GM23338 (cell line): ENCODE data around the gene GPR3. TPM values are rescaled to one million over a fixed set of nuclear protein-coding genes. Genes with fewer than 3 reads are reported as not detected.
A peak's percentile ranks its signal among the peaks of the same experiment; 100 is the strongest.
"Not testable (repeated sequence)": the region's sequence is repeated elsewhere in the genome, so short reads cannot be mapped to it uniquely, and the experiment has no call there.

Experiments
- ATAC-seq: fragments of 200-7000 bp; cut with Tn5 transposase; 3 replicates; pipeline ENCODE4 v1.9.1; 2020
- DNase-seq: peaks from one replicate; pipeline ENCODE4 v3.0.0-alpha.2; 2015; ENCODE audit warnings: low spot score
- H2AFZ ChIP-seq: fragments of 200-600 bp; sonication (generic); 2 replicates; pipeline ENCODE4 v1.8.0; 2016; ENCODE audit warnings: antibody characterized with exemption, mild to moderate bottlenecking, moderate library complexity
- H3F3A ChIP-seq: fragments of 200-600 bp; sonication (generic); replicated peaks from 2 replicates; pipeline ENCODE4 v1.8.0; 2017; ENCODE audit warnings: antibody characterized with exemption, mixed run types, low read depth
- H3K27ac ChIP-seq: fragments of 200-600 bp; sonication (generic); 2 replicates; pipeline ENCODE4 v1.6.1; 2016; ENCODE audit warnings: low read depth
- H3K27me3 ChIP-seq: fragments of 200-600 bp; sonication (generic); 2 replicates; pipeline ENCODE4 v1.8.0; 2016; ENCODE audit warnings: mild to moderate bottlenecking, mixed run types, moderate library complexity; ENCODE audit not compliant: insufficient read depth
- H3K36me3 ChIP-seq: fragments of 200-600 bp; sonication (generic); 2 replicates; pipeline ENCODE4 v1.8.0; 2016; ENCODE audit warnings: mild to moderate bottlenecking; ENCODE audit not compliant: insufficient read depth
- H3K4me1 ChIP-seq: fragments of 200-600 bp; sonication (generic); 2 replicates; pipeline ENCODE4 v1.8.0; 2016; ENCODE audit warnings: mild to moderate bottlenecking, moderate library complexity; ENCODE audit not compliant: insufficient read depth
- H3K4me2 ChIP-seq: fragments of 200-600 bp; sonication (generic); 2 replicates; pipeline ENCODE4 v1.7.1; 2017; ENCODE audit warnings: mixed run types
- H3K4me3 ChIP-seq: fragments of 200-600 bp; sonication (generic); 2 replicates; pipeline ENCODE4 v1.6.1; 2016; ENCODE audit warnings: mixed run types
- H3K79me2 ChIP-seq: fragments of 200-600 bp; sonication (generic); replicated peaks from 2 replicates; pipeline ENCODE4 v1.8.0; 2017; ENCODE audit warnings: mild to moderate bottlenecking; ENCODE audit not compliant: insufficient read depth
- H3K9me2 ChIP-seq: fragments of 200-600 bp; sonication (generic); 2 replicates; pipeline ENCODE4 v1.8.0; 2017; ENCODE audit not compliant: insufficient read depth
- H4K20me1 ChIP-seq: fragments of 200-600 bp; sonication (generic); replicated peaks from 2 replicates; pipeline ENCODE4 v1.8.0; 2017; ENCODE audit warnings: mild to moderate bottlenecking; ENCODE audit not compliant: insufficient read depth
- H3K27ac Mint-ChIP-seq: 2 replicates; pipeline ENCODE4 v1.8.0; 2020; ENCODE audit warnings: inconsistent platforms, mild to moderate bottlenecking, moderate library complexity, mixed read lengths
- H3K27me3 Mint-ChIP-seq: 3 replicates; pipeline ENCODE4 v1.8.0; 2022; ENCODE audit warnings: low read depth, mild to moderate bottlenecking, moderate library complexity, mixed read lengths, inconsistent platforms; ENCODE audit not compliant: insufficient read depth, poor library complexity
- H3K36me3 Mint-ChIP-seq: 3 replicates; pipeline ENCODE4 v1.8.0; 2021; ENCODE audit warnings: low read depth, mild to moderate bottlenecking, inconsistent platforms, moderate library complexity, mixed read lengths
- H3K4me1 Mint-ChIP-seq: 3 replicates; pipeline ENCODE4 v1.8.0; 2020; ENCODE audit warnings: mild to moderate bottlenecking, inconsistent platforms, mixed read lengths
- H3K4me3 Mint-ChIP-seq: 3 replicates; pipeline ENCODE4 v1.8.0; 2021; ENCODE audit warnings: moderate library complexity, mild to moderate bottlenecking, inconsistent platforms, mixed read lengths
- H3K9me3 Mint-ChIP-seq: 3 replicates; pipeline ENCODE4 v1.8.0; 2020; ENCODE audit warnings: moderate library complexity, mild to moderate bottlenecking, inconsistent platforms, mixed read lengths
- CREB1 ChIP-seq: fragments of 250-450 bp; sonication (Bioruptor Pico); IDR thresholded peaks from 2 replicates; pipeline ENCODE4 v1.5.0; 2020; ENCODE audit warnings: low read depth, mild to moderate bottlenecking, moderate library complexity
- CTCF ChIP-seq, 2 experiments: fragments of 200-600 bp in 1 of 2; sonication (generic) in 1 of 2; conservative IDR thresholded peaks; 2 replicates each; pipeline versions ENCODE4 v1.5.1 to v1.6.1; 2016 to 2017; ENCODE audit warnings: antibody characterized with exemption in 2 of 2, low read depth in 2 of 2, mild to moderate bottlenecking in 2 of 2, moderate library complexity in 1 of 2
- JUNB ChIP-seq: IDR thresholded peaks from one replicate; pipeline ENCODE4 v1.6.1; 2016; ENCODE audit warnings: antibody characterized with exemption; ENCODE audit not compliant: unreplicated experiment
- NANOG ChIP-seq: IDR thresholded peaks from 2 replicates; pipeline ENCODE4 v1.6.1; 2016; ENCODE audit warnings: antibody characterized with exemption, borderline replicate concordance
- POLR2AphosphoS5 ChIP-seq: IDR thresholded peaks from 2 replicates; pipeline ENCODE4 v1.6.1; 2016; ENCODE audit warnings: antibody characterized with exemption, low read depth
- REST ChIP-seq: IDR thresholded peaks from one replicate; pipeline ENCODE4 v1.6.1; 2018; ENCODE audit warnings: antibody characterized with exemption; ENCODE audit not compliant: unreplicated experiment
- STAT1 ChIP-seq: IDR thresholded peaks from one replicate; pipeline ENCODE4 v1.6.1; 2016; ENCODE audit warnings: antibody characterized with exemption; ENCODE audit not compliant: unreplicated experiment
- polyA plus RNA-seq: library from polyadenylated mRNA; unstranded; fragments of >200 nt; fragmentation: Nextera tagmentation; extraction: Ambion mirVana; gene quantifications from 2 replicates; pipeline ENCODE4 v1.2.1, GENCODE V29; 2016
- total RNA-seq: library from RNA; depleted of rRNA; stranded (reverse); fragments of >200 nt; shearing (Covaris generic); gene quantifications from 2 replicates; pipeline ENCODE4 v1.2.3, GENCODE V29; 2014
- TF ChIP-seq, protein P1 (sequence below): IDR thresholded peaks from 2 replicates; pipeline ENCODE4 v1.6.1; 2016; ENCODE audit warnings: antibody characterized with exemption

The GPR3 gene
- total and polyA plus RNA-seq, 2 experiments from 2014 or later: 5.9 to 9.1 TPM

- H3K27me3 Mint-ChIP-seq, H3K4me3 ChIP-seq, H3K9me2 ChIP-seq, H4K20me1 ChIP-seq, H2AFZ ChIP-seq, H3K9me3 Mint-ChIP-seq, H3K27me3 ChIP-seq, H3K79me2 ChIP-seq, H3K36me3 ChIP-seq: not testable (repeated sequence)
- peaks cover 51% of the 10 kb centered on the region for H3K4me1 Mint-ChIP-seq
- H3K4me3 Mint-ChIP-seq: peak overlapping the region; percentile 21; the same call in 1 of the 3 replicates
- TF ChIP-seq CTCF (conservative IDR thresholded peaks at IDR 0.05; ENCODE audit: low read depth in 2 of 2): peak; percentile 20 to 51; a peak in 3 of 4 replicates
- Histone ChIP-seq H3K4me2 (peak overlapping the region; percentile 38; the same call in 1 of the 2 replicates), H3F3A (peaks cover 20% of the 10 kb centered on the region), H3K4me1 (peaks cover 35% of the 10 kb centered on the region), H3K27ac (peak overlapping the region; percentile 88)
- H3K36me3 Mint-ChIP-seq: peaks cover 37% of the 10 kb centered on the region
- peak overlapping the region; percentile 92 for H3K27ac Mint-ChIP-seq
- ATAC-seq: peak; percentile 69
- peak; percentile 70 for DNase-seq
These were observed 13.4 kb downstream of the GPR3 start for GRCh38 chr1:27405598-27406361.

DNA sequence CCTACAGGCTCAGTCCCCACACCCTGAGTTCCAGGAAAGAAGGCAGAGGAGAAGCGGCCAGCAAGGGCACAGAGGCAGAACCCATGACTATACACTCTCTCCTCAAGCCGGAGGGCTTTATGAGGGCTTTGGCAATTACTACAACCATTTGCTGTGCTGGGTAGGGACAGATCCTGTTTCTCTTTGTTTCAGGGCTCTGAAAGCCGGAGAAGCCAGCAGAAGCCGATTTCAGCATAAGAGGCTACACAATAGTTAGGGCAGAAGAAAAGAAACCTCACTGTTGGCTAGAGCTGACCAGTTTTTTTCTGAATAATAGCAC, 13.9 kb downstream of the GPR3 start:
- DNase-seq: no peak
- H3K27ac ChIP-seq: peak overlapping the region; percentile 79; the same call in 1 of the 2 replicates
- H4K20me1 ChIP-seq: no peaks in the 10 kb centered on the region
- Mint-ChIP-seq H3K9me3 (no peaks in the 10 kb centered on the region), H3K36me3 (peaks cover 43% of the 10 kb centered on the region), H3K4me1 (peaks cover 51% of the 10 kb centered on the region), H3K27ac (peak overlapping the region; percentile 92), H3K4me3 (peak overlapping the region; percentile 9; the same call in 1 of the 3 replicates), H3K27me3 (peaks cover 10% of the 10 kb centered on the region)
- peaks cover 3% of the 10 kb centered on the region for H3K36me3 ChIP-seq
- peaks cover 35% of the 10 kb centered on the region for H3K4me1 ChIP-seq
- no peak overlapping the region for H2AFZ ChIP-seq
- H3F3A ChIP-seq: peaks cover 20% of the 10 kb centered on the region
- no peak overlapping the region for H3K4me2 ChIP-seq
- no peaks in the 10 kb centered on the region for H3K27me3 ChIP-seq
- TF ChIP-seq CREB1 (CRISPR knock-in tag) (no peak), NANOG (no peak), JUNB (no peak), STAT1 (no peak), REST (no peak), POLR2AphosphoS5 (no peak)
- TF ChIP-seq, protein P1, sequence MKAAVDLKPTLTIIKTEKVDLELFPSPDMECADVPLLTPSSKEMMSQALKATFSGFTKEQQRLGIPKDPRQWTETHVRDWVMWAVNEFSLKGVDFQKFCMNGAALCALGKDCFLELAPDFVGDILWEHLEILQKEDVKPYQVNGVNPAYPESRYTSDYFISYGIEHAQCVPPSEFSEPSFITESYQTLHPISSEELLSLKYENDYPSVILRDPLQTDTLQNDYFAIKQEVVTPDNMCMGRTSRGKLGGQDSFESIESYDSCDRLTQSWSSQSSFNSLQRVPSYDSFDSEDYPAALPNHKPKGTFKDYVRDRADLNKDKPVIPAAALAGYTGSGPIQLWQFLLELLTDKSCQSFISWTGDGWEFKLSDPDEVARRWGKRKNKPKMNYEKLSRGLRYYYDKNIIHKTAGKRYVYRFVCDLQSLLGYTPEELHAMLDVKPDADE: no peak
- H3K79me2 ChIP-seq: no peaks in the 10 kb centered on the region
- no peak for ATAC-seq
- H3K4me3 ChIP-seq: no peak overlapping the region
- H3K9me2 ChIP-seq: no peaks in the 10 kb centered on the region

DNA sequence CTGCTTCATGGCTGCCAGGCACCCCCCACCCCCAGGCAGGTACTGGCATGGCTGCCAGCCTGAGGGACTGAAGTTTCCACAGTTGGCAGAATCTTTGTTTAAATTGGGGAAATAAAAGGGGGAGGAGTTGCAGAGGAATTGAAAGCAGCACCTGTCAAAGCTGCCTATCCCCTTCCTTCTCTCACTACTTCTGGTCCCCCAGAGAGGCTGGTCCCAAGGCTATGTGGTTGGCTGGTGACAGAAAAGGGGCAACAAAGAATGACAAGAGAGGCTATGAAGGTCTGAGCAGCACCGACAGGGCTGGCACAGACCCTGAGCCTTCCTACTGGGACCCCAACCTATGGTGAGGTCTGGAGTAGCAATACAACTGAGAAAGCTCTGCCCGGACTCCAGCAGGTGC, 14.4 kb downstream of the GPR3 start:
- Mint-ChIP-seq H3K4me1 (peaks cover 51% of the 10 kb centered on the region), H3K36me3 (peaks cover 45% of the 10 kb centered on the region)
- not testable (repeated sequence) for H3K4me3 ChIP-seq, H3K4me3 Mint-ChIP-seq, H2AFZ ChIP-seq, ATAC-seq, H3K27ac Mint-ChIP-seq, H3K27me3 ChIP-seq, H3K9me3 Mint-ChIP-seq, H4K20me1 ChIP-seq, DNase-seq, H3K27me3 Mint-ChIP-seq, H3K9me2 ChIP-seq, H3K36me3 ChIP-seq, H3K4me2 ChIP-seq, H3K79me2 ChIP-seq
- Histone ChIP-seq H3F3A (peaks cover 20% of the 10 kb centered on the region), H3K27ac (peak overlapping the region; percentile 79; the same call in 1 of the 2 replicates), H3K4me1 (peaks cover 35% of the 10 kb centered on the region)
